ENCODE results near the gene LHX6. TPM values are rescaled to one million over a fixed set of nuclear protein-coding genes. Genes with fewer than 3 reads are reported as not detected.

The LHX6 gene
- total and polyA plus RNA-seq, 2 of the 8 experiments (the other 6 are each of a cell fraction or from before 2014, with no cell fraction given) = 0.92 to 1.2 TPM

DNA sequence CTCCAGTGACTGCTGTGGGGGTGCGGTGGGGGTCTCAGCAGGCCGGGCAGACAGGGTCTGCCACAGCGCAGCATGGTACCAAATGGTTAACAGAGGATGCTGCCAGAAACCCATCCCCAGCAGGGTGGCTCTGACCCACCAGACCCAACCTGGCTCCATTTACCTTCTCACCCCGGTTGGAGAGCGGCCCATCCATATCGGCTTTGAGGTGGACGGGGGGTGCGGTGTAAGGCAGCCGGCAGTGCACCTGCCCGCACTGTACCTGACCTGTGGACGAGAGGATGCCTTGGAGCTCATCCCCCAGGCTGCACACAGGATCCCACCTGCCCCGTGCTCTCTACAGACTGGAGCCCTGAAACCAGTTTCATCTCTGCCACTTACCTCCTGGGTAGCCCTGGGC lies 19.3 kb downstream of the LHX6 start:
- Histone ChIP-seq H4K91ac (replicated peaks; ENCODE audit: insufficient read length, low read length) (no peak overlapping the region), H3K4ac (replicated peaks; ENCODE audit: insufficient read length, low read depth, low read length) (no peak overlapping the region), H3K23ac (ENCODE audit: insufficient read length) (no peak overlapping the region), H3K79me2 (ENCODE audit: control insufficient read depth in 1 of 2, insufficient read depth in 2 of 2, low read length in 2 of 2) (no peaks in the 10 kb centered on the region), H3K9me3 (ENCODE audit: insufficient read depth in 2 of 2, low read depth in 1 of 2, low read length in 1 of 2) (peaks cover 0 to 3% of the 10 kb centered on the region in 2 experiments; a peak in 1 of 4 replicates), H3K36me3 (ENCODE audit: control insufficient read depth in 2 of 4, insufficient read depth in 4 of 4, low read length in 3 of 4) (no peaks in the 10 kb centered on the region), H2BK15ac (ENCODE audit: low read length) (no peak overlapping the region), H2BK20ac (ENCODE audit: low read length) (no peak overlapping the region), H3K27ac (ENCODE audit: low read depth, low read length) (no peak overlapping the region), H4K8ac (ENCODE audit: extremely low read depth, insufficient read depth, low read length) (no peak overlapping the region), H3K4me3 (ENCODE audit: extremely low read depth in 1 of 4, insufficient read depth in 2 of 4, low read depth in 3 of 4, low read length in 4 of 4) (no peak overlapping the region), H4K20me1 (replicated peaks in 1 of 2; ENCODE audit: control insufficient read depth in 1 of 2, insufficient read depth in 2 of 2, low read length in 2 of 2) (peaks cover 0 to 5% of the 10 kb centered on the region in 2 experiments), H2BK5ac (ENCODE audit: low read depth, low read length) (no peak overlapping the region), H4K5ac (ENCODE audit: insufficient read length, low read depth, low read length) (no peak overlapping the region), H3K14ac (ENCODE audit: insufficient read length) (no peak overlapping the region), H3K23me2 (ENCODE audit: low read depth, low read length) (peaks cover 4% of the 10 kb centered on the region; the same call in 1 of the 2 replicates), H2AFZ (ENCODE audit: low read length) (no peak overlapping the region), H3K9ac (replicated peaks in 1 of 4; ENCODE audit: extremely low read depth in 1 of 4, low read depth in 3 of 4, low read length in 3 of 4) (no peak overlapping the region), H3K79me1 (ENCODE audit: low read depth, low read length) (no peaks in the 10 kb centered on the region), H3K27me3 (replicated peaks in 1 of 4; ENCODE audit: control insufficient read depth in 3 of 4, extremely low read depth in 1 of 4, insufficient read depth in 3 of 4, low read length in 3 of 4) (peaks cover 17 to 29% (median 27%) of the 10 kb centered on the region in 4 experiments), H2BK120ac (replicated peaks; ENCODE audit: low read depth, low read length) (no peak overlapping the region), H3K4me1 (replicated peaks in 1 of 4; ENCODE audit: control insufficient read depth in 3 of 4, insufficient read depth in 4 of 4, low read length in 3 of 4) (peaks cover 0 to 9% (median 5%) of the 10 kb centered on the region in 4 experiments; a peak in 6 of 7 replicates), H3K18ac (ENCODE audit: extremely low read depth, low read length) (no peak overlapping the region), H3K56ac (replicated peaks; ENCODE audit: insufficient read length, low read depth, low read length) (no peak overlapping the region), H2AK5ac (ENCODE audit: low read depth, low read length) (no peak overlapping the region), H2BK12ac (ENCODE audit: low read depth, low read length) (no peak overlapping the region), H3K4me2 (ENCODE audit: insufficient read depth in 1 of 2, low read depth in 2 of 2, low read length in 2 of 2) (no peak overlapping the region)
- WGBS, 2 experiments (ENCODE audit: extremely low coverage in 1 of 2, insufficient coverage in 1 of 2, insufficient read length in 1 of 2, insufficient replicate concordance in 2 of 2, low coverage in 1 of 2, low lambda C conversion rate in 2 of 2, missing lambda C conversion rate in 1 of 2) = 87% methylated on average over 12 of the region's 12 CpGs; no CpG with 5 or more reads in 1 of the 2 experiments
- DNase-seq (ENCODE audit: low read depth in 1 of 2, low spot score in 2 of 2) (no peak), FAIRE-seq (no peak)
- POLR2A ChIA-PET (ENCODE audit: partially characterized antibody) = interaction anchor here (1.0 kb wide), 1 partner anchor 50 kb away, joined by 3 read pairs; the partner anchor contains the start of genes MORN5 and NDUFA8
- CTCF ChIA-PET (ENCODE audit: partially characterized antibody) = interaction anchor here (0.8 to 8.0 kb wide), 8 partner anchors 9 to 148 kb away, joined by 3 to 43 read pairs (median 5); partner anchors contain the start of genes MORN5 and NDUFA8
- TF ChIP-seq RXRA (IDR thresholded peaks at IDR 0.05; ENCODE audit: insufficient read depth, low read depth, low read length) = no peak
- no peak for TF ChIP-seq RNF2 (IDR thresholded peaks at IDR 0.05; ENCODE audit: borderline replicate concordance, low read depth, low read length, missing control alignments, poor library complexity, severe bottlenecking)
